ENCODE measurements around the gene ATP8B4. TPM values are rescaled to one million over a fixed set of nuclear protein-coding genes. Genes with fewer than 3 reads are reported as not detected.

ATP8B4 gene
- total and polyA plus RNA-seq, 2 donors (not counting 3 experiments of a cell fraction or from before 2014, with no cell fraction given), result not detected

DNA sequence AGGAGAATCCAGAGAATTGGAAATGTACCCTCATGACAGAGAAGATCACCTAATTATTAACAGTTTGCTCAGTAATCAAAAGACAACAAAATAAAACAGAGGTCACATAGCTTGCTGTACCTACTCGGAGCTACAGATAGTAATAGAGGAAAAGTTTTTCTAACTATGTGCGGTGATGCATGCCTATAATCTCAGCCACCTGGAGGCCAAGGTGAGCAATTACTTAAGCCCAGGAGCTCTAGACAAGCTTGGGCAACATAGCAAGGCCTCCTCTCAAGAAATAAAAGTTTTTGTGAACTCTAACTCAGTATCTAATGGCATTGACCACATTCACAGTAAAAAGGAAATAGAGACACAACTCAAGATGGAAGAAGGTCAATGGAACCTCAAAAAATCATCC, 243.6 kb downstream of the ATP8B4 start:
- no peaks in the 10 kb centered on the region for H3K36me3 ChIP-seq (ENCODE audit: control insufficient read depth in 2 of 2, extremely low read depth in 1 of 2, insufficient read depth in 2 of 2, low read length in 2 of 2)
- intact Hi-C loops (cut with micrococcal nuclease), result no loop called here
- no peaks in the 10 kb centered on the region for H4K20me1 ChIP-seq (replicated peaks; ENCODE audit: control insufficient read depth, extremely low read depth, insufficient read depth, low read length)
- no peaks in the 10 kb centered on the region for H3K79me2 ChIP-seq (ENCODE audit: control insufficient read depth, insufficient read depth, low read length)
- H3K4me3 ChIP-seq (replicated peaks in 1 of 3; ENCODE audit: insufficient read depth in 1 of 3, low read depth in 1 of 3, low read length in 3 of 3), result no peak overlapping the region
- H3K9ac ChIP-seq (replicated peaks; ENCODE audit: extremely low read depth, insufficient read depth, low read length), result no peak overlapping the region
- dilution Hi-C loops (cut with MboI; ENCODE audit: extremely low pct_ligation_motif_present, low sequenced_read_pairs), result no loop called here
- no peaks in the 10 kb centered on the region for H3K9me3 ChIP-seq (replicated peaks; ENCODE audit: control insufficient read depth, insufficient read depth, low read length)
- no peak for FAIRE-seq
- H3K4me2 ChIP-seq (ENCODE audit: insufficient read depth, low read length), result no peak overlapping the region
- CTCF ChIA-PET, result no interaction called here
- POLR2A ChIA-PET, result no interaction called here
- DNase-seq (ENCODE audit: low read depth, low spot score), result no peak
- no TSS peak for BruUV-seq (replicated peaks)
- no peaks in the 10 kb centered on the region for H3K4me1 ChIP-seq (ENCODE audit: control insufficient read depth, extremely low read depth, insufficient read depth, low read length)
- no peaks in the 10 kb centered on the region for H3K9me1 ChIP-seq (replicated peaks; ENCODE audit: control insufficient read depth, extremely low read depth, insufficient read depth, low read length)
- H3K27me3 ChIP-seq (ENCODE audit: control insufficient read depth in 2 of 2, insufficient read depth in 2 of 2, low read length in 2 of 2), result no peaks in the 10 kb centered on the region
- no peak overlapping the region for H3K27ac ChIP-seq (ENCODE audit: insufficient read depth, low read depth, low read length)
- no peak overlapping the region for H2AFZ ChIP-seq (ENCODE audit: low read depth, low read length)
- TF ChIP-seq, protein P1, sequence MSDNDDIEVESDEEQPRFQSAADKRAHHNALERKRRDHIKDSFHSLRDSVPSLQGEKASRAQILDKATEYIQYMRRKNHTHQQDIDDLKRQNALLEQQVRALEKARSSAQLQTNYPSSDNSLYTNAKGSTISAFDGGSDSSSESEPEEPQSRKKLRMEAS (IDR thresholded peaks at IDR 0.05; ENCODE audit: insufficient read depth, insufficient read length), result no peak
- TF ChIP-seq, protein P2, sequence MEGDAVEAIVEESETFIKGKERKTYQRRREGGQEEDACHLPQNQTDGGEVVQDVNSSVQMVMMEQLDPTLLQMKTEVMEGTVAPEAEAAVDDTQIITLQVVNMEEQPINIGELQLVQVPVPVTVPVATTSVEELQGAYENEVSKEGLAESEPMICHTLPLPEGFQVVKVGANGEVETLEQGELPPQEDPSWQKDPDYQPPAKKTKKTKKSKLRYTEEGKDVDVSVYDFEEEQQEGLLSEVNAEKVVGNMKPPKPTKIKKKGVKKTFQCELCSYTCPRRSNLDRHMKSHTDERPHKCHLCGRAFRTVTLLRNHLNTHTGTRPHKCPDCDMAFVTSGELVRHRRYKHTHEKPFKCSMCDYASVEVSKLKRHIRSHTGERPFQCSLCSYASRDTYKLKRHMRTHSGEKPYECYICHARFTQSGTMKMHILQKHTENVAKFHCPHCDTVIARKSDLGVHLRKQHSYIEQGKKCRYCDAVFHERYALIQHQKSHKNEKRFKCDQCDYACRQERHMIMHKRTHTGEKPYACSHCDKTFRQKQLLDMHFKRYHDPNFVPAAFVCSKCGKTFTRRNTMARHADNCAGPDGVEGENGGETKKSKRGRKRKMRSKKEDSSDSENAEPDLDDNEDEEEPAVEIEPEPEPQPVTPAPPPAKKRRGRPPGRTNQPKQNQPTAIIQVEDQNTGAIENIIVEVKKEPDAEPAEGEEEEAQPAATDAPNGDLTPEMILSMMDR (IDR thresholded peaks at IDR 0.05; ENCODE audit: extremely low read depth in 1 of 2, insufficient read depth in 1 of 2, low read depth in 1 of 2, low read length in 2 of 2), result no peak
- TF ChIP-seq JUN (IDR thresholded peaks at IDR 0.05; ENCODE audit: borderline replicate concordance, insufficient read depth, insufficient read length, low read depth), result no peak
- no peak for TF ChIP-seq FOS (IDR thresholded peaks at IDR 0.05; ENCODE audit: borderline replicate concordance, insufficient read depth, low read length)
- TF ChIP-seq GATA2 (IDR thresholded peaks at IDR 0.05; ENCODE audit: insufficient read depth, insufficient read length, low read depth, low read length), result no peak
- no peak for TF ChIP-seq POLR2A (IDR thresholded peaks at IDR 0.05; ENCODE audit: low read depth, low read length)
- no peak for TF ChIP-seq POLR2AphosphoS5 (IDR thresholded peaks at IDR 0.05; ENCODE audit: insufficient read depth, low read depth, low read length)

Measured in endothelial cell of umbilical vein (primary cell).